ENCODE measurements around the gene LRRC23. TPM values are rescaled to one million over a fixed set of nuclear protein-coding genes. Genes with fewer than 3 reads are reported as not detected.

LRRC23 gene
- total and polyA plus RNA-seq, 2 of the 13 experiments (the other 11 are each of a cell fraction or from before 2014, with no cell fraction given), result 6.0 to 7.8 TPM

DNA sequence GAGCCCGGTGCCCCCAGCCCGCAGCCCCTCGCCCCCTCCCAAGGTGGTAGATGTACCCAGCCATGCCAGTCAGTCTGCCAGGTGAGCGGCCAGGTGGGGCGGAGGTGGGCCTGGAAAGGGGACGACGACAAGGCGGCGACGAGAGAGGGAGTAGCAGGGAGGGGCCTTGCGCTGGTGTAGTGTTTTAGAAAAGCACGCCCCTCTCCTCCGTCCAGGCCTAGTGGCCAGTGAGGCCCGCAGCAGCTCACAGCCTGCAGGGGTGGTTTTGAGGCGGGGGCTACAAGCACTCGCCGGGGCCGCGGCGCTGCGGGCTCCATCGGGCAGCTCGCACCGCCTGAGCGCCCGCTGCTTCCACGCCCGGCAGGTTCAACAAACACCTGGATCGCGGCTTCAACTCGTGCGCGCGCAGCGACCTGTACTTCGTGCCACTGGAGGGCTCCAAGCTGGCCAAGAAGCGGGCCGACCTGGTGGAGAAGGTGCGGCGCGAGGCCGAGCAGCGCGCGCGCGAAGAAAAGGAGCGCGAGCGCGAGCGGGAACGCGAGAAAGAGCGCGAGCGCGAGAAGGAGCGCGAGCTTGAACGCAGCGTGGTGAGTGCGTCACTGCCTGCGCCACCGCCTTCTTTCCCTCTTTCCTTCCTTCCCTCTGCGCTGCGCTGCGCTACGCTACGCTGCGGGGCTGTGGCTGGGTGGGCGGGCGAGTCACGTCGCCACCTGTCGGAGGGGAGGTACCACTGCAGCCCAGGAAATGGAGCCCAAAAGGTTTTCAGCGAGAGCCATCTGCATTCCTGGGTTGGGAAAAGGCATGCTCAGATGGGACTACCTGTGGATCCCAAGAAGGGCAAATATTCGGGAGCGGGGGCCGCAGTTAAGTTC, 33.1 kb downstream of the LRRC23 start (continued):
- TF ChIP-seq ZBTB7B (CRISPR knock-in tag; IDR thresholded peaks at IDR 0.05), result peak; percentile 82; the same call in 1 of the 2 replicates
- TF ChIP-seq, protein P1, sequence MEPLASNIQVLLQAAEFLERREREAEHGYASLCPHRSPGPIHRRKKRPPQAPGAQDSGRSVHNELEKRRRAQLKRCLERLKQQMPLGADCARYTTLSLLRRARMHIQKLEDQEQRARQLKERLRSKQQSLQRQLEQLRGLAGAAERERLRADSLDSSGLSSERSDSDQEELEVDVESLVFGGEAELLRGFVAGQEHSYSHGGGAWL (CRISPR knock-in tag; IDR thresholded peaks at IDR 0.05), result peak; percentile 93
- TF ChIP-seq, protein P2, sequence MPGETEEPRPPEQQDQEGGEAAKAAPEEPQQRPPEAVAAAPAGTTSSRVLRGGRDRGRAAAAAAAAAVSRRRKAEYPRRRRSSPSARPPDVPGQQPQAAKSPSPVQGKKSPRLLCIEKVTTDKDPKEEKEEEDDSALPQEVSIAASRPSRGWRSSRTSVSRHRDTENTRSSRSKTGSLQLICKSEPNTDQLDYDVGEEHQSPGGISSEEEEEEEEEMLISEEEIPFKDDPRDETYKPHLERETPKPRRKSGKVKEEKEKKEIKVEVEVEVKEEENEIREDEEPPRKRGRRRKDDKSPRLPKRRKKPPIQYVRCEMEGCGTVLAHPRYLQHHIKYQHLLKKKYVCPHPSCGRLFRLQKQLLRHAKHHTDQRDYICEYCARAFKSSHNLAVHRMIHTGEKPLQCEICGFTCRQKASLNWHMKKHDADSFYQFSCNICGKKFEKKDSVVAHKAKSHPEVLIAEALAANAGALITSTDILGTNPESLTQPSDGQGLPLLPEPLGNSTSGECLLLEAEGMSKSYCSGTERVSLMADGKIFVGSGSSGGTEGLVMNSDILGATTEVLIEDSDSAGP (CRISPR knock-in tag; IDR thresholded peaks at IDR 0.05; ENCODE audit: borderline replicate concordance), result peak; percentile 96
- peak; percentile 89 for TF ChIP-seq ZNF44 (CRISPR knock-in tag; IDR thresholded peaks at IDR 0.05)
- TF ChIP-seq ERF (CRISPR knock-in tag; IDR thresholded peaks at IDR 0.05), result peak; percentile 94
- 0 out of 2 replicates have a peak, but pooled peaks have one; percentile 67 for TF ChIP-seq ZIK1 (CRISPR knock-in tag; IDR thresholded peaks at IDR 0.05; ENCODE audit: borderline replicate concordance, low read depth)
- TF ChIP-seq, protein P3, sequence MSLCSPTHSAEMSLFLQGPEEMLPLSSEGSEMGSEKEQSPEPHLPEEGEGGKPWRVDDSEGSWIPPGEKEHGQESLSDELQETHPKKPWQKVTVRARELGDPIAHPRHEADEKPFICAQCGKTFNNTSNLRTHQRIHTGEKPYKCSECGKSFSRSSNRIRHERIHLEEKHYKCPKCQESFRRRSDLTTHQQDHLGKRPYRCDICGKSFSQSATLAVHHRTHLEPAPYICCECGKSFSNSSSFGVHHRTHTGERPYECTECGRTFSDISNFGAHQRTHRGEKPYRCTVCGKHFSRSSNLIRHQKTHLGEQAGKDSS (CRISPR knock-in tag; IDR thresholded peaks at IDR 0.05; ENCODE audit: borderline replicate concordance, low read depth), result peak; percentile 56; the same call in 1 of the 2 replicates
- TF ChIP-seq, protein P4, sequence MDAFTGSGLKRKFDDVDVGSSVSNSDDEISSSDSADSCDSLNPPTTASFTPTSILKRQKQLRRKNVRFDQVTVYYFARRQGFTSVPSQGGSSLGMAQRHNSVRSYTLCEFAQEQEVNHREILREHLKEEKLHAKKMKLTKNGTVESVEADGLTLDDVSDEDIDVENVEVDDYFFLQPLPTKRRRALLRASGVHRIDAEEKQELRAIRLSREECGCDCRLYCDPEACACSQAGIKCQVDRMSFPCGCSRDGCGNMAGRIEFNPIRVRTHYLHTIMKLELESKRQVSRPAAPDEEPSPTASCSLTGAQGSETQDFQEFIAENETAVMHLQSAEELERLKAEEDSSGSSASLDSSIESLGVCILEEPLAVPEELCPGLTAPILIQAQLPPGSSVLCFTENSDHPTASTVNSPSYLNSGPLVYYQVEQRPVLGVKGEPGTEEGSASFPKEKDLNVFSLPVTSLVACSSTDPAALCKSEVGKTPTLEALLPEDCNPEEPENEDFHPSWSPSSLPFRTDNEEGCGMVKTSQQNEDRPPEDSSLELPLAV (CRISPR knock-in tag; conservative IDR thresholded peaks at IDR 0.05; ENCODE audit: low read depth), result no peak
- TF ChIP-seq, protein P5, sequence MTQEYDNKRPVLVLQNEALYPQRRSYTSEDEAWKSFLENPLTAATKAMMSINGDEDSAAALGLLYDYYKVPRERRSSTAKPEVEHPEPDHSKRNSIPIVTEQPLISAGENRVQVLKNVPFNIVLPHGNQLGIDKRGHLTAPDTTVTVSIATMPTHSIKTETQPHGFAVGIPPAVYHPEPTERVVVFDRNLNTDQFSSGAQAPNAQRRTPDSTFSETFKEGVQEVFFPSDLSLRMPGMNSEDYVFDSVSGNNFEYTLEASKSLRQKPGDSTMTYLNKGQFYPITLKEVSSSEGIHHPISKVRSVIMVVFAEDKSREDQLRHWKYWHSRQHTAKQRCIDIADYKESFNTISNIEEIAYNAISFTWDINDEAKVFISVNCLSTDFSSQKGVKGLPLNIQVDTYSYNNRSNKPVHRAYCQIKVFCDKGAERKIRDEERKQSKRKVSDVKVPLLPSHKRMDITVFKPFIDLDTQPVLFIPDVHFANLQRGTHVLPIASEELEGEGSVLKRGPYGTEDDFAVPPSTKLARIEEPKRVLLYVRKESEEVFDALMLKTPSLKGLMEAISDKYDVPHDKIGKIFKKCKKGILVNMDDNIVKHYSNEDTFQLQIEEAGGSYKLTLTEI (CRISPR knock-in tag; conservative IDR thresholded peaks at IDR 0.05), result no peak
- no peak for TF ChIP-seq ZNF678 (CRISPR knock-in tag; IDR thresholded peaks at IDR 0.05)
- 0 out of 2 replicates have a peak, but pooled peaks have one; percentile 59 for TF ChIP-seq ZNF264 (CRISPR knock-in tag; IDR thresholded peaks at IDR 0.05)
- TF ChIP-seq, protein P6, sequence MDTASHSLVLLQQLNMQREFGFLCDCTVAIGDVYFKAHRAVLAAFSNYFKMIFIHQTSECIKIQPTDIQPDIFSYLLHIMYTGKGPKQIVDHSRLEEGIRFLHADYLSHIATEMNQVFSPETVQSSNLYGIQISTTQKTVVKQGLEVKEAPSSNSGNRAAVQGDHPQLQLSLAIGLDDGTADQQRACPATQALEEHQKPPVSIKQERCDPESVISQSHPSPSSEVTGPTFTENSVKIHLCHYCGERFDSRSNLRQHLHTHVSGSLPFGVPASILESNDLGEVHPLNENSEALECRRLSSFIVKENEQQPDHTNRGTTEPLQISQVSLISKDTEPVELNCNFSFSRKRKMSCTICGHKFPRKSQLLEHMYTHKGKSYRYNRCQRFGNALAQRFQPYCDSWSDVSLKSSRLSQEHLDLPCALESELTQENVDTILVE (CRISPR knock-in tag; IDR thresholded peaks at IDR 0.05), result peak; percentile 92; the same call in 1 of the 2 replicates
- TF ChIP-seq, protein P7, sequence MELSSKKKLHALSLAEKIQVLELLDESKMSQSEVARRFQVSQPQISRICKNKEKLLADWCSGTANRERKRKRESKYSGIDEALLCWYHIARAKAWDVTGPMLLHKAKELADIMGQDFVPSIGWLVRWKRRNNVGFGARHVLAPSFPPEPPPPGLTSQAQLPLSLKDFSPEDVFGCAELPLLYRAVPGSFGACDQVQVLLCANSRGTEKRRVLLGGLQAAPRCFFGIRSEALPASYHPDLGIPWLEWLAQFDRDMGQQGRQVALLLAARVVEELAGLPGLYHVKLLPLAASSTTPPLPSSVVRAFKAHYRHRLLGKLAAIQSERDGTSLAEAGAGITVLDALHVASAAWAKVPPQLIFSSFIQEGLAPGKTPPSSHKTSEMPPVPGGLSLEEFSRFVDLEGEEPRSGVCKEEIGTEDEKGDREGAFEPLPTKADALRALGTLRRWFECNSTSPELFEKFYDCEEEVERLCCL (CRISPR knock-in tag; IDR thresholded peaks at IDR 0.05; ENCODE audit: borderline replicate concordance), result no peak
- TF ChIP-seq TGIF2 (CRISPR knock-in tag; IDR thresholded peaks at IDR 0.05), result peak; percentile 58
- TF ChIP-seq ZNF672 (CRISPR knock-in tag; IDR thresholded peaks at IDR 0.05), result no peak
- peak; percentile 86 for TF ChIP-seq JARID2 (CRISPR knock-in tag; IDR thresholded peaks at IDR 0.05; ENCODE audit: insufficient replicate concordance)
- TF ChIP-seq ZNF749 (CRISPR knock-in tag; IDR thresholded peaks at IDR 0.05; ENCODE audit: borderline replicate concordance), result peak; percentile 94
- no peak for TF ChIP-seq KLF15 (CRISPR knock-in tag; IDR thresholded peaks at IDR 0.05; ENCODE audit: borderline replicate concordance)
- TF ChIP-seq ZNF317 (CRISPR knock-in tag; IDR thresholded peaks at IDR 0.05), result no peak
